IMR-90 (cell line): ENCODE data around the gene LDAF1. TPM values are rescaled to one million over a fixed set of nuclear protein-coding genes. Genes with fewer than 3 reads are reported as not detected.

ENCODE experiments used
- ATAC-seq: fragments of 200-7000 bp; cut with Tn5 transposase; 2 replicates; pipeline ENCODE4 v1.9.1; 2020; ENCODE audit warnings: low read depth, mild to moderate bottlenecking, moderate library complexity
- BruUV-seq: library from RNA; stranded (reverse); fragments of 400-500 nt; replicated peaks from 2 replicates; lab custom pipeline; 2021; lab: Mats Ljungman, UMichigan
- CTCF ChIA-PET: fragments of 300-600 bp; formaldehyde crosslinking; extraction: SDS; loops from one replicate; lab custom pipeline; 2021; ENCODE audit warnings: antibody characterized with exemption; lab: Yijun Ruan, JAX
- POLR2A ChIA-PET: fragments of 300-600 bp; sonication (Branson Sonifier 250); formaldehyde crosslinking; loops from one replicate; lab custom pipeline; 2022; ENCODE audit warnings: antibody characterized with exemption; ENCODE audit not compliant: unreplicated experiment; lab: Charles Lee
- DNase-seq: peaks from one replicate; pipeline ENCODE4 v3.0.0; 2013
- H2AFZ ChIP-seq: replicated peaks from 2 replicates; pipeline ENCODE3; 2013; ENCODE audit warnings: low read length, mild to moderate bottlenecking; ENCODE audit not compliant: poor library complexity
- H2AK5ac ChIP-seq: 2 replicates; pipeline ENCODE4 v1.6.1; 2013; ENCODE audit warnings: low read depth, low read length, inconsistent platforms
- H2AK9ac ChIP-seq: replicated peaks from 2 replicates; pipeline ENCODE3; 2013; ENCODE audit warnings: mild to moderate bottlenecking, low read depth, low read length, moderate library complexity; ENCODE audit not compliant: poor library complexity
- H2BK120ac ChIP-seq: 2 replicates; pipeline ENCODE4 v1.6.1; 2013; ENCODE audit warnings: low read depth, low read length, inconsistent platforms
- H2BK15ac ChIP-seq: 3 replicates; pipeline ENCODE4 v1.6.1; 2013; ENCODE audit warnings: low read depth, low read length, inconsistent platforms
- H2BK20ac ChIP-seq: 2 replicates; pipeline ENCODE4 v1.6.1; 2013; ENCODE audit warnings: low read depth, mild to moderate bottlenecking, inconsistent platforms, low read length, moderate library complexity
- H2BK5ac ChIP-seq: 2 replicates; pipeline ENCODE4 v1.6.1; 2013; ENCODE audit warnings: mild to moderate bottlenecking, low read depth, low read length, inconsistent platforms; ENCODE audit not compliant: poor library complexity, severe bottlenecking
- H3K14ac ChIP-seq: replicated peaks from 2 replicates; pipeline ENCODE4 v1.6.1; 2013; ENCODE audit warnings: low read depth, low read length, inconsistent platforms
- H3K18ac ChIP-seq: 2 replicates; pipeline ENCODE4 v1.6.1; 2013; ENCODE audit warnings: low read depth, low read length, control low read depth
- H3K23ac ChIP-seq: 2 replicates; pipeline ENCODE4 v1.6.1; 2013; ENCODE audit warnings: low read depth, low read length, inconsistent platforms
- H3K27ac ChIP-seq: 2 replicates; pipeline ENCODE4 v1.5.1; 2013; ENCODE audit warnings: mild to moderate bottlenecking, control low read depth, low read length; ENCODE audit not compliant: insufficient read depth
- H3K27me3 ChIP-seq: 2 replicates; pipeline ENCODE4 v1.6.1; 2013; ENCODE audit warnings: low read length; ENCODE audit not compliant: control insufficient read depth, insufficient read depth
- H3K36me3 ChIP-seq: 2 replicates; pipeline ENCODE4 v1.6.1; 2013; ENCODE audit warnings: low read length, mixed read lengths; ENCODE audit not compliant: control insufficient read depth, insufficient read depth
- H3K4ac ChIP-seq: 2 replicates; pipeline ENCODE4 v1.6.1; 2013; ENCODE audit warnings: low read depth, low read length, inconsistent platforms
- H3K4me1 ChIP-seq: 2 replicates; pipeline ENCODE4 v1.6.1; 2013; ENCODE audit warnings: low read length, mixed read lengths; ENCODE audit not compliant: control insufficient read depth, insufficient read depth
- H3K4me2 ChIP-seq: 2 replicates; pipeline ENCODE4 v1.6.1; 2013; ENCODE audit warnings: low read depth, mild to moderate bottlenecking, control low read depth, low read length, moderate library complexity
- H3K4me3 ChIP-seq: 2 replicates; pipeline ENCODE4 v1.5.1; 2013; ENCODE audit warnings: low read depth, mild to moderate bottlenecking, control low read depth, low read length, moderate library complexity; ENCODE audit not compliant: insufficient read depth
- H3K56ac ChIP-seq: 2 replicates; pipeline ENCODE4 v1.6.1; 2013; ENCODE audit warnings: low read length, inconsistent platforms; ENCODE audit not compliant: insufficient read depth; ENCODE audit errors: extremely low read depth
- H3K79me1 ChIP-seq, 2 experiments: 2 replicates each; pipeline ENCODE4 v1.6.1; 2013; ENCODE audit warnings: low read length in 2 of 2, inconsistent platforms in 1 of 2, low read depth in 1 of 2
- H3K9ac ChIP-seq: 2 replicates; pipeline ENCODE4 v1.6.1; 2013; ENCODE audit warnings: low read depth, low read length, control low read depth
- H3K9me1 ChIP-seq: 2 replicates; pipeline ENCODE4 v1.6.1; 2013; ENCODE audit warnings: low read length, inconsistent platforms; ENCODE audit not compliant: insufficient read depth
- H3K9me3 ChIP-seq: 2 replicates; pipeline ENCODE4 v1.6.1; 2013; ENCODE audit warnings: low read length; ENCODE audit not compliant: control insufficient read depth, insufficient read depth
- H4K20me1 ChIP-seq: 2 replicates; pipeline ENCODE4 v1.6.1; 2013; ENCODE audit warnings: low read length, inconsistent platforms; ENCODE audit not compliant: insufficient read depth
- H4K5ac ChIP-seq: 2 replicates; pipeline ENCODE4 v1.6.1; 2013; ENCODE audit warnings: mild to moderate bottlenecking, low read depth, low read length, control low read depth
- H4K8ac ChIP-seq, 2 experiments: 2 replicates each; pipeline ENCODE4 v1.6.1; 2013; ENCODE audit warnings: low read depth in 2 of 2, low read length in 2 of 2, control low read depth in 1 of 2, inconsistent platforms in 1 of 2
- H4K91ac ChIP-seq: 2 replicates; pipeline ENCODE4 v1.6.1; 2013; ENCODE audit warnings: low read depth, low read length, inconsistent platforms; ENCODE audit not compliant: insufficient read depth
- CEBPB ChIP-seq: IDR thresholded peaks from 2 replicates; pipeline ENCODE4 v1.6.1; 2012; ENCODE audit warnings: low read depth, low read length, improper control_type of control experiment
- CHD1 ChIP-seq: IDR thresholded peaks from 2 replicates; pipeline ENCODE4 v1.6.1; 2012; ENCODE audit warnings: low read depth, low read length, improper control_type of control experiment
- MAZ ChIP-seq: IDR thresholded peaks from 2 replicates; pipeline ENCODE4 v1.6.1; 2012; ENCODE audit warnings: low read depth, mild to moderate bottlenecking, low read length, improper control_type of control experiment, moderate library complexity, borderline replicate concordance
- MXI1 ChIP-seq: IDR thresholded peaks from 2 replicates; pipeline ENCODE4 v1.6.1; 2012; ENCODE audit warnings: low read depth, mild to moderate bottlenecking, low read length, moderate library complexity, borderline replicate concordance
- SMC3 ChIP-seq: fragments of 150-350 bp; IDR thresholded peaks from 2 replicates; pipeline ENCODE4 v1.6.1; 2016; ENCODE audit warnings: low read depth, mild to moderate bottlenecking, antibody characterized with exemption, low read length, moderate library complexity
- WGBS, 2 experiments: methylation state at CpG; one replicate each; pipeline versions ENCODE4 v1.1.5 to v1.1.7; 2013; ENCODE audit warnings: missing lambda C conversion rate in 2 of 2; ENCODE audit not compliant: insufficient read length in 1 of 2; ENCODE audit errors: extremely low coverage in 2 of 2; 5-methylcytosine and 5-hydroxymethylcytosine counted together
- dilution Hi-C: fragments of 300-500 bp; cut with HindIII; formaldehyde crosslinking; loops from one replicate; pipeline ENCODE4 v1.14.3; 2018; ENCODE audit warnings: low sequenced_read_pairs; ENCODE audit not compliant: unreplicated experiment
- in situ Hi-C: fragments of 300-500 bp; cut with MboI; formaldehyde crosslinking; loops from 3 replicates; pipeline ENCODE4 v1.14.3; 2019; ENCODE audit warnings: low sequenced_read_pairs, inconsistent platforms, mixed read lengths
- intact Hi-C: fragments of 100-400 bp; cut with micrococcal nuclease; formaldehyde crosslinking; loops from 2 replicates; pipeline ENCODE4 v1.10.0; 2022
- polyA plus RNA-seq, 3 experiments: library from polyadenylated mRNA; depleted of rRNA; stranded (reverse); fragments of >200 nt; gene quantifications; 2 replicates each; pipeline ENCODE4 v1.2.3, GENCODE V29; 2012; ENCODE audit warnings: low replicate concordance in 1 of 3
- total RNA-seq: library from RNA; depleted of rRNA; stranded (reverse); fragments of >200 nt; gene quantifications from 2 replicates; pipeline ENCODE4 v1.2.3, GENCODE V29; 2012

Gene LDAF1
- total and polyA plus RNA-seq, 2 of the 4 experiments (the other 2 are of a cell fraction): 21.0 to 62.2 TPM

DNA sequence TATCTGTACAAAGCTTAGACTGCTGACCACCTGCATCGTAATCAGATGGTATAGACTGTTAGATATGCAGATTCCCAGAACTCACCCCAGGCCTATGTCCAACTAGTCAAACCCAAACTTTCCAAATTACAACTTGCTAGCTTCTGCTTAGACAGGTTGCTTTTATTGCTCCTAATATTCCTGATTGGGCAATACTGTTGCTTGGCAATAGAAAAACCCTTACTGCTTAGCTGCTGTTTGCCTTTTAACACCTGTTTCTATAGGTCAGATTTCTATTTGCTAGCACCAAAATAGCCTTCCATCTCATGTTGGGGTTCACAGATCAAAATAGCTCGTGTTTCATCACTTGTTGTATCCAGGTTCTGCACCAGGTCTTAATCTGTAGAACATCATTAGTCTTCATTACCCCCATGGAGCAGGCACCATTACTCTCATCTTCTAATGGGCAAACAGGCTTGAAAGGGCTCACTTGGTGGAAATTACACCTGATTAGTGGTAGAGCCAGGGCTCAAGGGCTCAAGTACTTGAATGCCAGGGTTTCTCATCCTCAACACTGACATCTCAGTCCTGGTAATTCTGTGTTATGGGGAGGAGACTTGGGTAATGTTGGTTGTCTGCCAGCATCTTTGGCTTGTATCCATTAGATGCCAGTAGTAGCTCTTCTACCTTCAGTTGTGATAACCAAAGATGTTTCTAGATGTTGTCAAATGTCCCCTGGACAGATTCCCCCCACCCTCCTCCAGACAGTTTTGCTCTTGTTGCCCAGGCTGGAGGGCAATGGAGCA lies 50.2 kb downstream of the LDAF1 start:
- H3K9me1 ChIP-seq: no peaks in the 10 kb centered on the region
- no peak overlapping the region for H3K4ac ChIP-seq
- no peak overlapping the region for H3K56ac ChIP-seq
- H3K9ac ChIP-seq: no peak overlapping the region
- no peak for TF ChIP-seq CEBPB
- no peak for TF ChIP-seq CHD1
- TF ChIP-seq MAZ: no peak
- no peak for TF ChIP-seq SMC3
- TF ChIP-seq MXI1: no peak
- H4K20me1 ChIP-seq: no peaks in the 10 kb centered on the region
- H3K9me3 ChIP-seq: no peaks in the 10 kb centered on the region
- dilution Hi-C loops: no loop called here
- no peak overlapping the region for H4K5ac ChIP-seq
- ATAC-seq: no peak
- no peak overlapping the region for H3K23ac ChIP-seq
- no peak overlapping the region for H3K4me2 ChIP-seq
- ChIA-PET POLR2A (no interaction called here), CTCF (no interaction called here)
- H3K4me3 ChIP-seq: no peak overlapping the region
- H2AK9ac ChIP-seq: no peak overlapping the region
- BruUV-seq: no TSS peak
- no peak for DNase-seq
- in situ Hi-C loops: no loop called here
- no peak overlapping the region for H4K91ac ChIP-seq
- no peak overlapping the region for H3K27ac ChIP-seq
- H2AK5ac ChIP-seq: no peak overlapping the region
- no peaks in the 10 kb centered on the region for H3K36me3 ChIP-seq
- intact Hi-C loops: no loop called here
- H3K4me1 ChIP-seq: no peaks in the 10 kb centered on the region
- 0% methylated on average over 1 of the region's 2 CpGs; no CpG with 5 or more reads in 1 of the 2 experiments for WGBS, 2 experiments
- H2BK120ac ChIP-seq: no peak overlapping the region
- no peak overlapping the region for H3K18ac ChIP-seq
- no peak overlapping the region for H2AFZ ChIP-seq
- no peaks in the 10 kb centered on the region for H3K79me1 ChIP-seq
- H3K14ac ChIP-seq: no peak overlapping the region
- H2BK20ac ChIP-seq: no peak overlapping the region
- H3K27me3 ChIP-seq: peaks cover 24% of the 10 kb centered on the region
- H2BK15ac ChIP-seq: no peak overlapping the region
- no peak overlapping the region for H2BK5ac ChIP-seq
- H4K8ac ChIP-seq: no peak overlapping the region
